SK-N-DZ (cell line): ENCODE data around the gene CSTB.

Experiments used
- DNase-seq: peaks from one replicate; pipeline ENCODE4 v3.0.0-alpha.2; 2015; ENCODE audit warnings: low spot score

The CSTB gene

GRCh38 chr21:43752758-43753438 is 23.2 kb downstream of the CSTB start:
- no peak for DNase-seq

- no peak for DNase-seq
Observed at GRCh38 chr21:43751955-43752591, 24.0 kb downstream of the CSTB start.

DNA sequence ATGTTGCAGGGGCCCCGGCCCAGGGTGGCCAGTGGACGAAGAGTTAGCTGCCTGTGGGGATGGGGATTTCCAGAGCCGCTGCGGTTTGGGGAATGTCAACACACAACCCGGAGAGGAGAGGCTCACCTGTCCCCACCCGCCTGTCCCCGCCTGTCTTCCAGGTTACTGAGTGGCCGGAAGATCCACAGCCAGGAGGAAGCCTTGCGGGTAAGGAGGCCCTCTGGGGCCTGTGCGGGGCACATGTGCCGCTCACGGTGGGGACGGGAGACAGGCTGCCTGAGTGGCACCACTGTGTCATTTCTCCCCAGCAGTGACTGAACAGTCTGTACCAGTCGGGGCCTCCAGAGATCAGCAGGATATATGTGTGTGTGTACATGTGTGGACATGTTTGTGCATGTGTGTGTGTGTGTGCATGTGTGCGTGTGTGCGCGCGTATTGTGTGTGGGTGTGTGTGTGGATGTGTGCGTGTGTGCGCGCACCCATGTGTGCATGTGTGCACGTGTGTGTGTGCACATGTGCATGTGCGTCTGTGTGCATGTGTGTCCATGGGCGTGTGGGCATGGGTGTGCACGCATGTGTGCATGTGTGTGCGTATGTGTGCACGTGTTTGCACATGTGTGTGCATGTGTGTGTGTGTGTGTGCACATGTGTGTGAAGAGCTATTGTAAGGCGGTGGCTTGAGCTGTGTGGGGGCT is 25.6 kb downstream of the CSTB start:
- no peak for DNase-seq

DNA sequence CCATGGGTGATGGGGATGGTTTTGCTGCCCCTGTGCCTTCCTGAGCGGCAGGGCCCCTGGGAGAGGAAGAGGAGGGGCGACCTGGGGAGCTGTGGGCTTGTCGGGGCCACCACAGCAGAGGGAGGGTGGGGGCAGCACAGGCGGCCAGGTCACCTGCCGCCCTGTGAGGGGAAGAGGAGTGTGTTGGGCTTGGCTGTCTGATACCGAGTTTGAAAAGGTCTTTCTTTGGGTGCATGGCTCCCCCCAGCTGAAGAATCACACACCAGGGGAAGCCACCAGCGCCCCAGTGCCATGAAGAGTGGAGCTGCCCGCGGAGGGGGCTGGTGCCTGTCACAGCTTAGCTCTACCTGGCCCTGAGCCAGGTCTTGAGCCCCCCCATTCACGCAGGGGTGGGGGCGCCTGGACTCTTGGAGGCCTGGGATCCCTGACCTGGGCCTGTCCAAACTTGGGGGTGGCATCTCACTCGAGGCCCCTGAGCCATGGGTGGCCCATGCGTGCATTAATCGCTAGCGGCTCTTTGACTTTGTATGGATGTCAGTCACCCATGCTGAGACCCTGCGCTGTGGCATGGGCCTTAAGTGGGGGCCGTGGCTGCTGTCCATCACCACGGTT is 26.4 kb downstream of the CSTB start:
- DNase-seq = no peak

DNA sequence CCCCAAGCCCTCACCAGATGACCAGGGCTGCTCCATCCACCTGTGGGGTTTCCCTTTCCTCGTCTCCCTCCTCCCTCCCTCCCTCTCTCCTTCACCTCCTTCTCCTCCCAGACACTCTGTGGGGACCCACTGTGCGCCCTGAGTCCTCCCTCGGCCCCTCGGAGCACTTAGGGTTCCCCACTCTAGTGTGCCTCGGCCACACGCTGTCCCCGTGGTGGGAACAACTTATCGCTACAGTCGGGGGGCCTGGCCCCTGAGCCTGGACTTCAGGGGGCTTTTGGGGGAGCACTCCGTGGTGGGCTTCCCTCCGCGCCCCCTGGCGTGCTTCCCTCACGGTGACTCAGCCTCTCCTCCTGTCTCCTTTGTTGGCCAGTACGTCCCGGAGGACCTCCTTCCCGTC is 27.5 kb downstream of the CSTB start:
- no peak for DNase-seq

GRCh38 chr21:43745772-43746517 is 30.2 kb downstream of the CSTB start:
- no peak for DNase-seq

- no peak for DNase-seq
Observed at GRCh38 chr21:43744725-43745124, 31.4 kb downstream of the CSTB start.

DNA sequence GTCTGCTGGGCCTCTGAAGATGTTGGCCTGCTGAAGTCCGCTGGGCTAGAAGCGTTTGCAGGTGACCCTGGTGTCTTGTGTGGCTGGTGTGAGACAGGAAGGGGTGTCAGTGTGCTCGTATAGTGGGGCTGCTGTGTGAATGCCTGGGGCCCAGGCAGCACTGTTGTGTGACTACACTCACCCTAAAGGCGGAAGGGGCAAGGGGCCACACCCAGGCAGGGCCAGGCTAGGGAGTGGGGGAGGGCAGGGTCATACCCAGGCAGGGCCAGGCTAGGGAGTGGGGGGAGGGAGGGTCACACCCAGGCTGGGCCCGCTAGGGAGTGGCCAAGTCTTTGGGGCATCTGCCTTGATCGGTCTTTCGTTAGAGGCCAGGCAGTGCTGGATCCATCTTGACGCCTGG is 32.2 kb downstream of the CSTB start:
- no peak for DNase-seq

GRCh38 chr21:43741423-43742096 is 34.5 kb downstream of the CSTB start:
- DNase-seq = no peak

GRCh38 chr21:43740497-43741156 is 35.5 kb downstream of the CSTB start:
- no peak for DNase-seq

- no peak for DNase-seq
Observed at GRCh38 chr21:43739621-43740435, 36.3 kb downstream of the CSTB start.

DNA sequence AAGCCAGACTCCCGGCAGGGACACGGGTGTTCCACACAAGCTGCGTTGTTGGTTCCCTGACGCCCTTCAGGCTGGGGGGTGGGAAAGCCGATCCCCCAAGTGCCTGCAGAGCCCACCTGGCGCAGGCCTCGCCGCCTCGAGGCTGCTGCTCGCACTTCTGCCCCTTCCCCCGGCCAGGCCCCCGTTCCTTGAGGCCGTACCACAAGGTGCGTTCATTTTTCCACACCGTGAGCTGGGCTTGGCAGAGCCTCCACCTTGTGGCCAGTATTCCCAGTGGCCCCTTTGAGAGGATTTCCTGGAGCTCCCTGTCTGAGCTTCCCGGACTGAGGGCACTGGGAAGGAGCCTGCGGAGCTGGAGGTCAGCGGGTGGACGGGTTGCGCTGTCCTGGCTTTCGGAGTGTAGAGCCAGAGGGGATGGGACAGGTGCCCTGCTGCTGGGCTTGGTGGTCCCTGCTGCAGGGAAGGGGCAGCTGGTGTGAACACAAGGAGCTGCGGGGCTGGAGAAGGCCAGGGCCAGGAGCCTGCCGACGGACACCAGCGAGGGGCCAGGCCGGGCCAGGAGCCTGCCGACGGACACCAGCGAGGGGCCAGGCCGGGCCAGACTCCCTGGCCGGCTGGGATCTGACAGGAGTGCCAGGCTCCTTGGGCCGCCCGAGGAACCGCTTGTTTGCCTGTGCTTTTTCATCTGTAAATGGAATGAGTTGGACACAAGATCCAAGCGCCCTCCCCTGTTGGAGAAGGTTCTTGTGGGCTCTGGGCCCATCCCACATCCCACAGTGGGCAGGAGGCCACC is 38.8 kb downstream of the CSTB start:
- no peak for DNase-seq

GRCh38 chr21:43736224-43736883 is 39.8 kb downstream of the CSTB start:
- DNase-seq = no peak

DNA sequence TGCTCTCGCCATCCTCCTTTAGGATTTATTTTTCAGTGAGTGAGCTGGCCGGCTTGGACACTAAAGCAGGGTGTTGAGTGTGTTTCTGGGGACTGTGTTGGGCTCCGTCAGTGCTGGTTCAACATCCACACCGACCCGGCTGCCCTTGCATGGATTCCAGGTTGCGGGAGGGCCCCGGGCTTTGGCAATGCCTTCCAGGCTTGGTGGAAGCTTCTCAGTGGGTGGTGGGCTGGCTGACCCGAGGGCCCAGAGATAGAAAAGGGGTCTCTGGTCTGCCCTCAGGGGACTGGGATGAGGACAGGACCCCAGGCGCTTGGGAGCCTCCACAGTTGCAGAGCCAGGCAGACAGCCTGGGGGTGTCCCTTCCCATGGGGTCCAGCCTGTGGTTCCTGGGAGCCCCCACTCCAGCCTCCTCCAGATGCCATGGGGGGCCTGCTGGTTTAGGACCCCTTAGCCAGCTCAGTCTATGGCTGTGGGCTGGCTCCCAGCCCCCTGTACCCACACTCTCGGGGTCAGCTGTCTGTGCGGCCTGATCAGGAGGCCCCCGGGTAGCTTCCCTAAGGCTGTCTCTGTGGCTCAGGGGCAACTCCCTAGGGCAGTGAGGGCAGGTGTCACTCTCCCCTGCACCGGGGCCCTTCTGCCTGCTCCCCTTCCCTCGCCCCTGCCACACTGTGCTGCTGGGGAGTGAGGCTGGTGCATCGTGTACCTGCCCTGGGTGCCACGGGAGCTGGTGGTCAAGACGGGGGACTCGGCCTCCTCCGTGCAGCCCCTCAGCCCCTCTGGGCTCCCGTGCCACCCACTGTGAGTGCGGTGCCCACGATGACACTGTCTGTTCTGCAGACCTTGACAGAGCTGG is 40.6 kb downstream of the CSTB start:
- no peak for DNase-seq

GRCh38 chr21:43734928-43735229 is 41.2 kb downstream of the CSTB start:
- no peak for DNase-seq

GRCh38 chr21:43734131-43734927 is 41.8 kb downstream of the CSTB start:
- no peak for DNase-seq
